GM12878 (cell line): Measurements from ENCODE around the gene SLC47A2.

Experiments
- CBX3 ChIP-seq: fragments of 200-600 bp; sonication (generic); IDR thresholded peaks from 2 replicates; pipeline ENCODE4 v1.6.1; 2016; ENCODE audit warnings: low read depth, borderline replicate concordance
- MEF2A ChIP-seq: IDR thresholded peaks from 2 replicates; pipeline ENCODE4 v1.6.1; 2011; ENCODE audit warnings: low read depth, mild to moderate bottlenecking, low read length, moderate library complexity; ENCODE audit not compliant: insufficient read depth
- MYC ChIP-seq: IDR thresholded peaks from 2 replicates; pipeline ENCODE4 v1.6.1; 2011; ENCODE audit warnings: mild to moderate bottlenecking, low read length, moderate library complexity, inconsistent platforms; ENCODE audit not compliant: insufficient read depth, insufficient replicate concordance, insufficient read length, severe bottlenecking
- SMAD1 ChIP-seq: fragments of 450-650 bp; IDR thresholded peaks from 2 replicates; pipeline ENCODE4 v1.6.1; 2018; ENCODE audit warnings: mild to moderate bottlenecking, low read depth; ENCODE audit not compliant: partially characterized antibody
- TF ChIP-seq, protein P1 (sequence below), 3 experiments: IDR thresholded peaks in 2 of 3; conservative IDR thresholded peaks in 1 of 3; 2 replicates each; pipeline ENCODE4 v1.5.1; 2011; ENCODE audit warnings: low read depth in 3 of 3, low read length in 3 of 3, mild to moderate bottlenecking in 3 of 3, control low read depth in 2 of 3, moderate library complexity in 2 of 3, inconsistent platforms in 1 of 3, mixed read lengths in 1 of 3; ENCODE audit not compliant: control insufficient read depth in 2 of 3, insufficient read depth in 1 of 3; ENCODE audit errors: extremely low read depth in 1 of 3
- TF ChIP-seq, protein P2 (sequence below): IDR thresholded peaks from 2 replicates; pipeline ENCODE4 v1.6.1; 2011; ENCODE audit warnings: low read depth, low read length, improper control_type of control experiment, borderline replicate concordance

DNA sequence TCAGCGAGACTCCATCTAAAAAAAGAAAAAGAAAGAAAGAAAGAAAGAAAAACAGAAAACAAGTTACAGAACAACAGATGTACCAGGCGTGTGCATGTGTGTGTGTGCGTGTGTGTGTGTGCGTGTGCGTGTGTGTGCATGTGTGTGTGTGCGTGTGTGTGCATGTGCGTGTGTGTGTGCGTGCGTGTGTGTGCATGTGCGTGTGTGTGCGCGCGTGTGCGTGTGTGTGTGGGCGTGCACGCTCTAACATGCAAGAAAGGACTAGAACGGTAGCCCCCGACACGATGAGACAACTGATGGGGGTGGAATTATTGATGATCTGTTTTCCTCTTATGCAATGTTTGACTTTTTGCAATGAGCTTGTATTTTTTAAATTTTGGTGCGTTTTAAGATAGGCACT is 30.1 kb upstream of the SLC47A2 start:
- no peak for TF ChIP-seq MEF2A
- no peak for TF ChIP-seq SMAD1
- TF ChIP-seq, protein P1, sequence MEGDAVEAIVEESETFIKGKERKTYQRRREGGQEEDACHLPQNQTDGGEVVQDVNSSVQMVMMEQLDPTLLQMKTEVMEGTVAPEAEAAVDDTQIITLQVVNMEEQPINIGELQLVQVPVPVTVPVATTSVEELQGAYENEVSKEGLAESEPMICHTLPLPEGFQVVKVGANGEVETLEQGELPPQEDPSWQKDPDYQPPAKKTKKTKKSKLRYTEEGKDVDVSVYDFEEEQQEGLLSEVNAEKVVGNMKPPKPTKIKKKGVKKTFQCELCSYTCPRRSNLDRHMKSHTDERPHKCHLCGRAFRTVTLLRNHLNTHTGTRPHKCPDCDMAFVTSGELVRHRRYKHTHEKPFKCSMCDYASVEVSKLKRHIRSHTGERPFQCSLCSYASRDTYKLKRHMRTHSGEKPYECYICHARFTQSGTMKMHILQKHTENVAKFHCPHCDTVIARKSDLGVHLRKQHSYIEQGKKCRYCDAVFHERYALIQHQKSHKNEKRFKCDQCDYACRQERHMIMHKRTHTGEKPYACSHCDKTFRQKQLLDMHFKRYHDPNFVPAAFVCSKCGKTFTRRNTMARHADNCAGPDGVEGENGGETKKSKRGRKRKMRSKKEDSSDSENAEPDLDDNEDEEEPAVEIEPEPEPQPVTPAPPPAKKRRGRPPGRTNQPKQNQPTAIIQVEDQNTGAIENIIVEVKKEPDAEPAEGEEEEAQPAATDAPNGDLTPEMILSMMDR (IDR thresholded peaks at IDR 0.05 in 2 of 3, conservative IDR thresholded peaks at IDR 0.05 in 1 of 3; ENCODE audit: control insufficient read depth in 2 of 3, extremely low read depth in 1 of 3, insufficient read depth in 1 of 3, low read depth in 3 of 3, low read length in 3 of 3): no peak
- TF ChIP-seq, protein P2, sequence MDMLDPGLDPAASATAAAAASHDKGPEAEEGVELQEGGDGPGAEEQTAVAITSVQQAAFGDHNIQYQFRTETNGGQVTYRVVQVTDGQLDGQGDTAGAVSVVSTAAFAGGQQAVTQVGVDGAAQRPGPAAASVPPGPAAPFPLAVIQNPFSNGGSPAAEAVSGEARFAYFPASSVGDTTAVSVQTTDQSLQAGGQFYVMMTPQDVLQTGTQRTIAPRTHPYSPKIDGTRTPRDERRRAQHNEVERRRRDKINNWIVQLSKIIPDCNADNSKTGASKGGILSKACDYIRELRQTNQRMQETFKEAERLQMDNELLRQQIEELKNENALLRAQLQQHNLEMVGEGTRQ: no peak
- TF ChIP-seq CBX3: no peak
- TF ChIP-seq MYC: no peak
